Occipital lobe (tissue), 3 donors: ENCODE data around the gene ABCC5. TPM values are rescaled to one million over a fixed set of nuclear protein-coding genes. Genes with fewer than 3 reads are reported as not detected.
A peak's percentile ranks its signal among the peaks of the same experiment; 100 is the strongest.
"Not testable (repeated sequence)": the region's sequence is repeated elsewhere in the genome, so short reads cannot be mapped to it uniquely, and the experiment has no call there.

Experiments used
- DNase-seq: peaks from one replicate; lab custom pipeline; 2025; lab: John Stamatoyannopoulos, UW
- small RNA-seq: library from RNA; depleted of rRNA; stranded (forward); fragments of <200 nt; gene quantifications from one replicate; pipeline ENCODE3, GENCODE V24; 2014
- total RNA-seq: library from RNA; depleted of rRNA; stranded (reverse); fragments of >200 nt; gene quantifications from one replicate; pipeline ENCODE4 v1.2.3, GENCODE V29; 2014

Gene ABCC5
- total RNA-seq, 1 donor from 2014 or later, result 55.4 TPM

GRCh38 chr3:183895296-183895695 lies 122.4 kb downstream of the ABCC5 start:
- no peak for DNase-seq

GRCh38 chr3:183892610-183893214 lies 125.0 kb downstream of the ABCC5 start:
- DNase-seq, result no peak

GRCh38 chr3:183885766-183886165 lies 131.9 kb downstream of the ABCC5 start:
- DNase-seq, result no peak

- DNase-seq, result peak; percentile 90
These were observed 133.0 kb downstream of the ABCC5 start, which contains the start of gene PARL for GRCh38 chr3:183884427-183885296. TSS of gene PARL (minus strand) at chr3:183884880. CDS start at chr3:183884846, 34 bp downstream.

- no peak for DNase-seq
These were observed 133.6 kb downstream of the ABCC5 start for GRCh38 chr3:183884097-183884426.

- no peak for DNase-seq
These were observed 134.2 kb downstream of the ABCC5 start for GRCh38 chr3:183883291-183884096.

GRCh38 chr3:183880121-183880520 lies 137.6 kb downstream of the ABCC5 start:
- DNase-seq, result no peak

GRCh38 chr3:183879243-183879642 lies 138.4 kb downstream of the ABCC5 start:
- no peak for DNase-seq

GRCh38 chr3:183878071-183878470 lies 139.6 kb downstream of the ABCC5 start:
- no peak for DNase-seq

GRCh38 chr3:183877227-183877626 lies 140.5 kb downstream of the ABCC5 start:
- DNase-seq, result not testable (repeated sequence)

GRCh38 chr3:183875411-183875810 lies 142.3 kb downstream of the ABCC5 start:
- no peak for DNase-seq

GRCh38 chr3:183873914-183874313 lies 143.8 kb downstream of the ABCC5 start:
- DNase-seq, result no peak

- DNase-seq, result no peak
These were observed 146.1 kb downstream of the ABCC5 start for GRCh38 chr3:183871541-183871940.

- no peak for DNase-seq
These were observed 147.1 kb downstream of the ABCC5 start for GRCh38 chr3:183870563-183870962.

Small RNA genes lying within 50 kb of the gene (small RNA-seq; reads per million reads assigned to genes)
- gene MIR4448, result not detected

Other genes with a start within 250 kb of the ABCC5 start
- 4.5 TPM for gene MAP6D1, start 192.3 kb downstream of the ABCC5 start, total RNA-seq
- gene PARL, start 133.0 kb downstream of the ABCC5 start, total RNA-seq, result 26.8 TPM
- gene HTR3D, start 13.9 kb upstream of the ABCC5 start, total RNA-seq, result not detected
- not detected for gene HTR3C, start 35.2 kb upstream of the ABCC5 start, total RNA-seq
- not detected for gene HTR3E, start 79.2 kb upstream of the ABCC5 start, total RNA-seq
- gene EIF2B5, start 117.5 kb upstream of the ABCC5 start, total RNA-seq, result 45.5 TPM
- 30.9 TPM for gene DVL3, start 137.5 kb upstream of the ABCC5 start, total RNA-seq
- gene AP2M1, start 157.0 kb upstream of the ABCC5 start, total RNA-seq, result 263 TPM
- 41.2 TPM for gene ABCF3, start 168.3 kb upstream of the ABCC5 start, total RNA-seq
- 0.31 TPM for gene VWA5B2, start 211.7 kb upstream of the ABCC5 start, total RNA-seq
- gene ALG3, start 231.1 kb upstream of the ABCC5 start, total RNA-seq, result 10.6 TPM
- 0.94 TPM for gene EEF1AKMT4, start 231.8 kb upstream of the ABCC5 start, total RNA-seq
- 3.4 TPM for gene CAMK2N2, start 243.7 kb upstream of the ABCC5 start, total RNA-seq